G401.6 (cell line): ENCODE measurements around the gene EPHB1.

Experiments used
- FAIRE-seq: peaks from 2 replicates; lab custom pipeline; 2012; peaks lifted over from hg19 to GRCh38; lab: Jason Lieb, UNC

EPHB1 gene

GRCh38 chr3:134794950-134795745 lies at the start of gene EPHB1:
Gene EPHB1 (plus strand): TSS chr3:134795260.
- no peak for FAIRE-seq

- FAIRE-seq: no peak
Observed at GRCh38 chr3:134748698-134749097, 46.4 kb upstream of the EPHB1 start.

GRCh38 chr3:134749174-134749573 lies 45.9 kb upstream of the EPHB1 start:
- FAIRE-seq: no peak

GRCh38 chr3:134749802-134750553 lies 45.1 kb upstream of the EPHB1 start:
- no peak for FAIRE-seq

- no peak for FAIRE-seq
Observed at GRCh38 chr3:134751831-134752230, 43.2 kb upstream of the EPHB1 start.

GRCh38 chr3:134752761-134753461 lies 42.1 kb upstream of the EPHB1 start:
- FAIRE-seq: no peak

GRCh38 chr3:134753999-134754742 lies 40.9 kb upstream of the EPHB1 start:
- no peak for FAIRE-seq

GRCh38 chr3:134754768-134755559 lies 40.1 kb upstream of the EPHB1 start:
- FAIRE-seq: no peak

- no peak for FAIRE-seq
Observed at GRCh38 chr3:134755821-134756220, 39.2 kb upstream of the EPHB1 start.

GRCh38 chr3:134757549-134758069 lies 37.5 kb upstream of the EPHB1 start:
- no peak for FAIRE-seq

GRCh38 chr3:134761213-134761612 lies 33.8 kb upstream of the EPHB1 start:
- no peak for FAIRE-seq

- no peak for FAIRE-seq
Observed at GRCh38 chr3:134762016-134762415, 33.0 kb upstream of the EPHB1 start.

GRCh38 chr3:134765468-134765867 lies 29.6 kb upstream of the EPHB1 start:
- FAIRE-seq: no peak

- no peak for FAIRE-seq
Observed at GRCh38 chr3:134766290-134766689, 28.8 kb upstream of the EPHB1 start.

GRCh38 chr3:134768116-134768515 lies 26.9 kb upstream of the EPHB1 start:
- FAIRE-seq: no peak

GRCh38 chr3:134768837-134769236 lies 26.2 kb upstream of the EPHB1 start:
- FAIRE-seq: no peak

GRCh38 chr3:134769287-134769868 lies 25.7 kb upstream of the EPHB1 start:
- FAIRE-seq: no peak

- no peak for FAIRE-seq
Observed at GRCh38 chr3:134772011-134772410, 23.0 kb upstream of the EPHB1 start.

- FAIRE-seq: no peak
Observed at GRCh38 chr3:134772591-134772990, 22.5 kb upstream of the EPHB1 start.

- no peak for FAIRE-seq
Observed at GRCh38 chr3:134775831-134776230, 19.2 kb upstream of the EPHB1 start.

GRCh38 chr3:134776518-134776917 lies 18.5 kb upstream of the EPHB1 start:
- FAIRE-seq: no peak
